Heart right ventricle (tissue), 16 donors: ENCODE results near the gene ULK1. TPM values are rescaled to one million over a fixed set of nuclear protein-coding genes. Genes with fewer than 3 reads are reported as not detected.

Experiments
- ATAC-seq, 8 donors: fragments of 200-7000 bp; cut with Tn5 transposase; one replicate each; pipeline ENCODE4 v1.9.1; 2020; ENCODE audit warnings: mild to moderate bottlenecking in 8 of 8, moderate library complexity in 8 of 8, moderate number of reproducible peaks in 1 of 8
- DNase-seq, 2 donors: peaks; one replicate each; pipeline ENCODE4 v3.0.0-alpha.2; 2020
- H3K27ac ChIP-seq, 10 donors: fragments of 200-600 bp; sonication (generic) in 2 of 10; one replicate each; pipeline versions ENCODE4 v1.5.0 to v1.8.0; 2020 to 2022; ENCODE audit warnings: mild to moderate bottlenecking in 3 of 10
- H3K27me3 ChIP-seq, 7 donors: fragments of 200-600 bp; one replicate each; pipeline ENCODE4 v1.8.0; 2021 to 2022; ENCODE audit warnings: mild to moderate bottlenecking in 2 of 7
- H3K36me3 ChIP-seq, 9 donors: fragments of 200-600 bp; sonication (generic) in 1 of 9; one replicate each; pipeline versions ENCODE4 v1.5.0 to v1.8.0; 2020 to 2022; ENCODE audit warnings: mild to moderate bottlenecking in 2 of 9
- H3K4me1 ChIP-seq, 9 donors: fragments of 200-600 bp; sonication (generic) in 1 of 9; one replicate each; pipeline versions ENCODE4 v1.5.0 to v1.8.0; 2020 to 2022; ENCODE audit warnings: mild to moderate bottlenecking in 4 of 9
- H3K4me3 ChIP-seq, 10 donors: fragments of 200-600 bp; sonication (generic) in 2 of 10; one replicate each; pipeline versions ENCODE4 v1.5.0 to v1.8.0; 2020 to 2022; ENCODE audit warnings: mild to moderate bottlenecking in 7 of 10, moderate library complexity in 2 of 10
- H3K9me3 ChIP-seq, 11 donors: fragments of 200-600 bp in 10 of 11; sonication (generic) in 2 of 11; one replicate each; pipeline versions ENCODE4 v1.5.0 to v1.8.0; 2013 to 2022; ENCODE audit warnings: mild to moderate bottlenecking in 2 of 11, control low read depth in 1 of 11, moderate library complexity in 1 of 11
- CTCF ChIP-seq, 9 donors: fragments of 200-600 bp; sonication (generic) in 2 of 9; IDR thresholded peaks; one replicate each; pipeline versions ENCODE4 v1.5.0 to v1.8.0; 2021 to 2022; ENCODE audit warnings: antibody characterized with exemption in 9 of 9, mild to moderate bottlenecking in 5 of 9, moderate library complexity in 1 of 9
- WGBS, 2 donors: extraction: QIAGEN DNeasy Blood & Tissue Kit; methylation state at CpG; one replicate each; pipeline ENCODE4 v1.1.7; 2013; ENCODE audit warnings: inconsistent platforms in 1 of 2; 5-methylcytosine and 5-hydroxymethylcytosine counted together
- intact Hi-C, 10 donors: fragments of 100-400 bp; cut with DNase I; formaldehyde crosslinking; loops; one replicate each; pipeline versions ENCODE4 v1.11.1 to v1.14.2; 2022
- polyA plus RNA-seq, 2 donors: library from polyadenylated mRNA; stranded (reverse); fragments of 200-250 nt; gene quantifications; one replicate each; pipeline ENCODE4 v1.2.3, GENCODE V29; 2013
- total RNA-seq, 10 donors: library from RNA; stranded (reverse); fragmentation: NEBNext Ultra II Directional in 3 of 10; extraction: Animal tissue kit (Norgen Biotek cat#: 25700) in 3 of 10; gene quantifications; one replicate each; pipeline versions ENCODE4 v1.2.1 to v1.2.4, GENCODE V29; 2021 to 2023
- donor health status: Arrhythmogenic right ventricular cardiomyopathy.
- donor health status: ischemic (EF 13 %, LVEDD 7.1; RV severe dilation, severe dysfunction).
- donor health status: healthy with polysubstance abuse.
- donor health status: DM: no; HTN: yes; CAD: no.
- donor health status: DM: no; HTN: no; CAD: no.
- donor health status: ischemic (EF 25% LVEDD 6.9; RV normal size, moderate dysfunction).
- donor health status: ischemic (EF 25% LVEDD 5.7; RV mildly dilated, moderate dysfunction).
- donor health status: healthy.
- donor health status: DM: yes; HTN: yes; CAD: no.
- donor health status: Ischemic cardiomyopathy.
- donor health status: ischemic (EF 35%, LVEDD 5.7; RV mildly dilated, moderate dysfunction).
- donor health status: nonischemic (EF 11% LVEDD 7.7; RV severe dilation, severe dysfunction).
- donor health status: DM: yes; HTN: yes; CAD: no.
- donor health status: PGD.
- donor health status: ischemic (EF 29% LVEDD 5.4; RV normal size, mild dysfunction).
- donor health status: nonischemic (EF 23%, LVEDD 6.1; RV moderate dilation, normal function).

The ULK1 gene
- total and polyA plus RNA-seq, 12 donors, result 10.7 to 77.7 (median 48.6) TPM

GRCh38 chr12:131911851-131912477 lies 17.5 kb downstream of the ULK1 start:
- Histone ChIP-seq H3K9me3 (no peaks in the 10 kb centered on the region), H3K27ac (peak overlapping the region; percentile 26 to 79 (median 65)), H3K4me3 (no peak overlapping the region), H3K36me3 (peaks cover 10 to 99% (median 72%) of the 10 kb centered on the region in 9 donors), H3K4me1 (peaks cover 11 to 23% (median 20%) of the 10 kb centered on the region in 9 donors), H3K27me3 (no peaks in the 10 kb centered on the region)
- DNase-seq, result no peak
- 74% methylated on average over 22 of the region's 22 CpGs for WGBS, 2 donors
- intact Hi-C loops, result no loop called here
- TF ChIP-seq CTCF (IDR thresholded peaks at IDR 0.05), result no peak
- peak in 4 of 8 donors; percentile 1 to 8 (median 2) for ATAC-seq

GRCh38 chr12:131912518-131913274 lies 18.3 kb downstream of the ULK1 start:
- Histone ChIP-seq H3K4me3 (no peak overlapping the region), H3K9me3 (no peaks in the 10 kb centered on the region), H3K36me3 (peaks cover 10 to 97% (median 66%) of the 10 kb centered on the region in 9 donors), H3K4me1 (peaks cover 11 to 23% (median 18%) of the 10 kb centered on the region in 9 donors), H3K27ac (peak overlapping the region; percentile 26 to 79 (median 65)), H3K27me3 (no peaks in the 10 kb centered on the region)
- peak in 1 of 9 donors; percentile 17 for TF ChIP-seq CTCF (IDR thresholded peaks at IDR 0.05)
- intact Hi-C loops, result no loop called here
- 37 to 48% methylated on average over 20 of the region's 20 CpGs for WGBS, 2 donors
- peak; percentile 79 to 95 (median 90) for ATAC-seq
- DNase-seq, result peak; percentile 91 to 94

DNA sequence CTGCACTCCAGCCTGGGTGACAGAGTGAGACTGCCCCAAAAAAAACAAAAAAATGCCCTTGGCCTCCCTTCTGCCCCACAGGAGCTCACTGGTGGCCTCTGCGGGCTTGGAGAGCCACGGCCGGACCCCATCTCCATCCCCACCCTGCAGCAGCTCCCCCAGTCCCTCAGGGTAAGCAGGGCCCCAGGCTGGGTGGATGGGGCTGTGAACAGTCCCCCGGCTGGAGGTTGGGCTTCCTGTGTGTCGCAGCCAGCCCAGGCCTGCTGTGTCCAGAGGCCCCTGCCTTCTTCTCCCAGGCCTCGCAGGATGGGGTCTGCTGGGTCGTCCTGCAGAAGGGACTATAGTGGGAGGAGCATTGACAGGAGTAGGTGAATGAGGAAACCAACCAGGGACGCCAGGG lies 19.2 kb downstream of the ULK1 start:
- intact Hi-C loops, result no loop called here
- 89 to 91% methylated on average over 8 of the region's 8 CpGs for WGBS, 2 donors
- no peaks in the 10 kb centered on the region for H3K9me3 ChIP-seq
- H3K27me3 ChIP-seq, result no peaks in the 10 kb centered on the region
- peak overlapping the region in 1 of 10 donors; percentile 3 for H3K27ac ChIP-seq
- DNase-seq, result no peak
- H3K36me3 ChIP-seq, result peaks cover 10 to 95% (median 60%) of the 10 kb centered on the region in 9 donors
- H3K4me1 ChIP-seq, result peaks cover 11 to 23% (median 18%) of the 10 kb centered on the region in 9 donors
- no peak for TF ChIP-seq CTCF (IDR thresholded peaks at IDR 0.05)
- no peak for ATAC-seq
- no peak overlapping the region for H3K4me3 ChIP-seq

- DNase-seq, result no peak
- WGBS, 2 donors, result 96% methylated on average over 14 of the region's 14 CpGs
- Histone ChIP-seq H3K9me3 (no peaks in the 10 kb centered on the region), H3K4me3 (no peak overlapping the region), H3K36me3 (peaks cover 10 to 93% (median 54%) of the 10 kb centered on the region in 9 donors), H3K4me1 (peaks cover 11 to 23% (median 18%) of the 10 kb centered on the region in 9 donors), H3K27me3 (no peaks in the 10 kb centered on the region), H3K27ac (peak overlapping the region in 1 of 10 donors; percentile 3)
- ATAC-seq, result no peak
- intact Hi-C loops, result no loop called here
- no peak for TF ChIP-seq CTCF (IDR thresholded peaks at IDR 0.05)
Observed at GRCh38 chr12:131914179-131914702, 19.8 kb downstream of the ULK1 start.
